Measurements from ENCODE around the gene LSM6.

GRCh38 chr4:146210890-146211289, 35.4 kb downstream of the LSM6 start:
- no peak for TF ChIP-seq POLR2A (IDR thresholded peaks at IDR 0.05; ENCODE audit: low read depth, low read length)
- no peak for TF ChIP-seq TAF1 (IDR thresholded peaks at IDR 0.05; ENCODE audit: borderline replicate concordance, low read depth, low read length)
- no peak for TF ChIP-seq POLR2AphosphoS5 (IDR thresholded peaks at IDR 0.05; ENCODE audit: low read depth, low read length)
